Measurements from ENCODE around the gene SUSD4. TPM values are rescaled to one million over a fixed set of nuclear protein-coding genes. Genes with fewer than 3 reads are reported as not detected.

The SUSD4 gene
- total RNA-seq, 1 donor from 2014 or later = 18.5 TPM

DNA sequence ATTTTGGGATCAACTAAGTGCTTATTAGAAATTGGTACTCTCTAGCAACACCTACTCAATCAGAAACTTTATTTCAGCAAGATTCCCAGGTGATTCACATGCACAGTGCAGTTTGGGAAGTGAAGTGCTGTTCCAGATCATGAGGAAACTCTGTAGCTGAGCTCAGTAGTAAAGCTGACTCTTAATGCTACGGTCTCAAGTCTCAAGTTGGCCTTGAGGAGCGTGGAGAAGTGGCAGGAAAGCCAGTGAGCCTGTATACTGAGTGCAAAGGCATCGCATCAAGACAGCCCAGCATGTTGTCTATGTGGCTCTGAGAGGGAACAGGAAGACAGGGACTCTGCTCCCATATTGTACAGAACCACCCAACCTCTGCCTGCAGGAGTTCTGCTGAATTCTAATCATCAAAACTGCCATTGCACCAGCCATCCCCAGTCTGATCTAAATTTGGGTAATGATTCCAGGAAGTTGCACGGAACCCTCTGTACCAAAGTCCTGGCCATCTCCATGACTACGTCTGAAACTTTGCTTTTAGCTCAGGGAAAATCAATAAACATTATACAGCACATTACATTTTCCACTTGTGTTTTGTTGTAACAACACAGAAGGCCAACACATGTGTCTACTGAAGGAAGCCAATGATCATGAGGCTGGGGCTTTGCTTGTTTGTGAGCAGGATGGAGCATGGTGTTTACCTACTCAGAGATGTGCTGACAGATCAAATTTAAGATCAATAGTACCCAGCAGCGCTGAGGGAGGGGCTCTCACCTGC is 115.8 kb downstream of the SUSD4 start:
- no peak overlapping the region for H3K4me3 Mint-ChIP-seq (ENCODE audit: unreplicated experiment)
- peaks cover 8% of the 10 kb centered on the region for H3K36me3 Mint-ChIP-seq (ENCODE audit: low read depth, unreplicated experiment)
- no peak overlapping the region for H3K27ac Mint-ChIP-seq (ENCODE audit: unreplicated experiment)
- H3K4me1 Mint-ChIP-seq (ENCODE audit: unreplicated experiment) = peaks cover 20% of the 10 kb centered on the region
- DNase-seq (ENCODE audit: low spot score) = no peak
- no peaks in the 10 kb centered on the region for H3K9me3 Mint-ChIP-seq (ENCODE audit: unreplicated experiment)
- TF ChIP-seq, protein P1, sequence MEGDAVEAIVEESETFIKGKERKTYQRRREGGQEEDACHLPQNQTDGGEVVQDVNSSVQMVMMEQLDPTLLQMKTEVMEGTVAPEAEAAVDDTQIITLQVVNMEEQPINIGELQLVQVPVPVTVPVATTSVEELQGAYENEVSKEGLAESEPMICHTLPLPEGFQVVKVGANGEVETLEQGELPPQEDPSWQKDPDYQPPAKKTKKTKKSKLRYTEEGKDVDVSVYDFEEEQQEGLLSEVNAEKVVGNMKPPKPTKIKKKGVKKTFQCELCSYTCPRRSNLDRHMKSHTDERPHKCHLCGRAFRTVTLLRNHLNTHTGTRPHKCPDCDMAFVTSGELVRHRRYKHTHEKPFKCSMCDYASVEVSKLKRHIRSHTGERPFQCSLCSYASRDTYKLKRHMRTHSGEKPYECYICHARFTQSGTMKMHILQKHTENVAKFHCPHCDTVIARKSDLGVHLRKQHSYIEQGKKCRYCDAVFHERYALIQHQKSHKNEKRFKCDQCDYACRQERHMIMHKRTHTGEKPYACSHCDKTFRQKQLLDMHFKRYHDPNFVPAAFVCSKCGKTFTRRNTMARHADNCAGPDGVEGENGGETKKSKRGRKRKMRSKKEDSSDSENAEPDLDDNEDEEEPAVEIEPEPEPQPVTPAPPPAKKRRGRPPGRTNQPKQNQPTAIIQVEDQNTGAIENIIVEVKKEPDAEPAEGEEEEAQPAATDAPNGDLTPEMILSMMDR (IDR thresholded peaks at IDR 0.05; ENCODE audit: unreplicated experiment) = no peak
- peaks cover 6% of the 10 kb centered on the region for H3K27me3 Mint-ChIP-seq (ENCODE audit: unreplicated experiment)

DNA sequence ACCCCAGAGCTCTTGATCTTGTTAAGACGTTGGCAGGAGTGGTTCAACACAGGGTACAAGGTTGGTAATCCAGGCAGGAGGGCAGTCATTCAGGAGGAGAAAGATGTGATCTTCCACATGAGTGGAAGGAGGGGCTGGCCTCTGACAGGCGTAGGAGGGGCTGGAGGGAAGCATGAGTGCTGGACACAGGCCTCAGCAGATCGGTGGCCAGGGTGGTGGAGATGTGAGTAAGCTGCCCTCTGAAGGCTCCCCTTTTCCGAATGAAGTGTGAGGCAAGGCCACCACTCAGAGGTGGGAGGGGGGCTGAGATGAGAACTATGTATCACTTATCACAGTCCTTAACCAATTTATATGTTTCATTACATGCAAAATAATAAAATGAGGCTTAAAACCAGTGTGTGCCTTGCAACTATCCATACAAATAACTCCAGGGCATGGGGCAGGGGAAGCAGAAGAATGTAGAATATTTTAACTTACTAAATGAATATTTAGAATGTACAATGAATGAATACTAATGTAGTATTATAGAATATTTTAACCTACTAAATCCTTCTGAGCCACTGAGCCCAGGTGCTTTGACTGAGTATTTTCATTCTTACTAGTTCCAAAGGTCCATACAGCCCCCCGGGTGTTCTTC is 117.4 kb downstream of the SUSD4 start:
- H3K4me3 Mint-ChIP-seq (ENCODE audit: unreplicated experiment) = no peak overlapping the region
- no peak for DNase-seq (ENCODE audit: low spot score)
- H3K9me3 Mint-ChIP-seq (ENCODE audit: unreplicated experiment) = no peaks in the 10 kb centered on the region
- H3K36me3 Mint-ChIP-seq (ENCODE audit: low read depth, unreplicated experiment) = peaks cover 8% of the 10 kb centered on the region
- H3K4me1 Mint-ChIP-seq (ENCODE audit: unreplicated experiment) = peaks cover 20% of the 10 kb centered on the region
- peaks cover 6% of the 10 kb centered on the region for H3K27me3 Mint-ChIP-seq (ENCODE audit: unreplicated experiment)
- H3K27ac Mint-ChIP-seq (ENCODE audit: unreplicated experiment) = no peak overlapping the region
- TF ChIP-seq, protein P1 (IDR thresholded peaks at IDR 0.05; ENCODE audit: unreplicated experiment) = no peak

DNA sequence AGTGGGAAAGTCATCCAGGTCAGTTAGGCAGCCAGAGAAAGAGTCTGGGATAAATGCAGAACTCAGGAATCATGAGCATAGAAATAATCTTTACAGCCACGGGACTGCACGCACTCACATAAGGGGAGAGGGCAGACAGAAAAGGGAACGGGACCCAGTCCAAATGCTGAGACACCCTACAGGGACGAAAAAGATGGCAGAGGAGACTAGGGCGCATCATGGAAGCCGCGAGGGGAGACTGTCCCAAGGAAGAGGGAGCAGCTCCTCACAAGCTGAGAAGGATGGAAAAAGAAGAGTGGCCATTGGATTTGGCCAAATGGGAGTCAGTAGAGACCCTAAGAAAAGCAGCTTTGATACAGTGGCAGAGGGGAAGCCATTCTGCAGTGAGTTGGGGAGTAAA is 118.0 kb downstream of the SUSD4 start:
- no peaks in the 10 kb centered on the region for H3K9me3 Mint-ChIP-seq (ENCODE audit: unreplicated experiment)
- H3K4me1 Mint-ChIP-seq (ENCODE audit: unreplicated experiment) = peaks cover 25% of the 10 kb centered on the region
- TF ChIP-seq, protein P1 (IDR thresholded peaks at IDR 0.05; ENCODE audit: unreplicated experiment) = no peak
- DNase-seq (ENCODE audit: low spot score) = no peak
- H3K4me3 Mint-ChIP-seq (ENCODE audit: unreplicated experiment) = no peak overlapping the region
- no peak overlapping the region for H3K27ac Mint-ChIP-seq (ENCODE audit: unreplicated experiment)
- H3K27me3 Mint-ChIP-seq (ENCODE audit: unreplicated experiment) = peaks cover 6% of the 10 kb centered on the region
- H3K36me3 Mint-ChIP-seq (ENCODE audit: low read depth, unreplicated experiment) = peaks cover 8% of the 10 kb centered on the region

DNA sequence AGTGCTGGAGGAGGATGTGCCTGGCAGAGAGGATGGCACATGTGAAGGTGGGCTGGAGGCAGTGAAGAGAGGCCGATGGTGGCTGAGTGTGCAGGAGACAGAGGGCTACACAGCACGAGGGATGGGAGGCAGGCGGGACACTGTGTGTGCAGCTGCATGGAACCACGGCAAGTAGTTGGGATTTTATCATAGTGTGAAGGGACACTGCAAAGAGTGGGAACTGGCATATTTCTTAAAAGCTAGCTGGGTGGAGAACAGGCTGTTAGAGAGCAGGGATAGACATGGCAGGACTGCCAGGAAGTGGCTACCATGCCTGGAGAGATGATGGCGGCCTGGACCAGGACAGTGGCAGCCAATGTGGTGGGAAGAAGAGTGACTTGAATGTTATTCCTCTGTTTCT is 118.6 kb downstream of the SUSD4 start:
- Mint-ChIP-seq H3K36me3 (ENCODE audit: low read depth, unreplicated experiment) (peaks cover 8% of the 10 kb centered on the region), H3K4me3 (ENCODE audit: unreplicated experiment) (no peak overlapping the region), H3K27ac (ENCODE audit: unreplicated experiment) (no peak overlapping the region), H3K9me3 (ENCODE audit: unreplicated experiment) (no peaks in the 10 kb centered on the region), H3K4me1 (ENCODE audit: unreplicated experiment) (peaks cover 31% of the 10 kb centered on the region), H3K27me3 (ENCODE audit: unreplicated experiment) (peaks cover 4% of the 10 kb centered on the region)
- TF ChIP-seq, protein P1 (IDR thresholded peaks at IDR 0.05; ENCODE audit: unreplicated experiment) = no peak
- no peak for DNase-seq (ENCODE audit: low spot score)

Measured in endothelial cell (in vitro differentiated cells).